GM19324 (cell line): ENCODE results near the gene EVA1B.

Experiments
- ATAC-seq: cut with Tn5 transposase; IDR thresholded peaks from one replicate; pipeline ENCODE4 v1.9.1; 2021; ENCODE audit warnings: mild to moderate bottlenecking, moderate library complexity; ENCODE audit not compliant: unreplicated experiment, low FRiP score

EVA1B gene

GRCh38 chr1:36321119-36321951 lies 2.1 kb downstream of the EVA1B start:
- no peak for ATAC-seq

- ATAC-seq: no peak
These were observed 2.7 kb downstream of the EVA1B start for GRCh38 chr1:36320767-36321118.

- no peak for ATAC-seq
These were observed 3.1 kb downstream of the EVA1B start for GRCh38 chr1:36320291-36320761.

GRCh38 chr1:36309397-36309796 lies 14.0 kb downstream of the EVA1B start:
- no peak for ATAC-seq

GRCh38 chr1:36307601-36308330 lies 15.7 kb downstream of the EVA1B start:
- no peak for ATAC-seq

- ATAC-seq: peak; percentile 94
These were observed 16.5 kb downstream of the EVA1B start for GRCh38 chr1:36306902-36307456.

- ATAC-seq: peak; percentile 45
These were observed 17.1 kb downstream of the EVA1B start, which contains the start of gene SH3D21 for GRCh38 chr1:36306210-36306901. Gene SH3D21, plus strand, starts transcription at chr1:36306368. Its CDS starts 53 bp downstream, at chr1:36306421.

GRCh38 chr1:36305915-36306209 lies 17.6 kb downstream of the EVA1B start:
- no peak for ATAC-seq

GRCh38 chr1:36304970-36305914 lies 18.2 kb downstream of the EVA1B start:
- no peak for ATAC-seq

GRCh38 chr1:36304521-36304920 lies 18.9 kb downstream of the EVA1B start:
- no peak for ATAC-seq

- ATAC-seq: no peak
These were observed 19.6 kb downstream of the EVA1B start for GRCh38 chr1:36303650-36304360.

- no peak for ATAC-seq
These were observed 20.2 kb downstream of the EVA1B start for GRCh38 chr1:36303244-36303643.

GRCh38 chr1:36301220-36301619 lies 22.2 kb downstream of the EVA1B start:
- no peak for ATAC-seq

GRCh38 chr1:36300526-36300925 lies 22.9 kb downstream of the EVA1B start:
- no peak for ATAC-seq

- ATAC-seq: no peak
These were observed 24.8 kb downstream of the EVA1B start for GRCh38 chr1:36298640-36299039.

- no peak for ATAC-seq
These were observed 26.4 kb downstream of the EVA1B start for GRCh38 chr1:36297062-36297461.

GRCh38 chr1:36295390-36295789 lies 28.1 kb downstream of the EVA1B start:
- no peak for ATAC-seq

- no peak for ATAC-seq
These were observed 35.9 kb downstream of the EVA1B start for GRCh38 chr1:36287595-36287994.

GRCh38 chr1:36286802-36287201 lies 36.6 kb downstream of the EVA1B start:
- ATAC-seq: no peak
